ENCODE results near the gene MKI67. TPM values are rescaled to one million over a fixed set of nuclear protein-coding genes. Genes with fewer than 3 reads are reported as not detected.

MKI67 gene
- total RNA-seq, 2 donors from 2014 or later, result 74.8 to 90.5 TPM

DNA sequence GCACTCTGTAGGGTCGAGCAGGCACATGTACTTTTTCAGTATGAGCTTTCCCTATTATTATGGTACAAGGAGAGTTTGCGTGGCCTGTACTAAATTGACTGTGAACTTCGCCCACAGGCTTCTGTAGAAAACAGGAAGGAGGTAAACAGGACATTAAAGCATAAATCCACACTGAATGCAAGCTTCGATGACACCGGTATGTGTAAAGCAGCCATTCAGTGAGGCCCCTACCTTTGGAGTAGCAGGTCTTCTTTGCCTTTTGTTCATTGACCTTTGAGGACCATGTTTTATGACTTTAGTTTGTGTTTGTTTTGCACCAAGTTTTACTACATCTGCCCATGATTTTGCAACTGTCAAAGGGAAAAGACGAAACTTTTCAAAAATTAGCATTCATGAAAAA, 14.5 kb downstream of the MKI67 start:
- Histone ChIP-seq H3K27ac (ENCODE audit: low read depth, low read length) (no peak overlapping the region), H3K9ac (ENCODE audit: extremely low read depth, low read length, poor library complexity, severe bottlenecking) (no peak overlapping the region), H3K4me3 (ENCODE audit: low read length) (no peak overlapping the region), H3K36me3 (ENCODE audit: control insufficient read depth, insufficient read depth, low read length) (peaks cover 97% of the 10 kb centered on the region), H3K4me1 (ENCODE audit: control insufficient read depth, insufficient read depth, low read length) (no peaks in the 10 kb centered on the region), H3K9me3 (ENCODE audit: control insufficient read depth, low read length) (no peaks in the 10 kb centered on the region), H3K27me3 (ENCODE audit: control insufficient read depth, insufficient read depth, low read length, poor library complexity, severe bottlenecking) (no peaks in the 10 kb centered on the region)
- TF ChIP-seq CTCF (conservative IDR thresholded peaks at IDR 0.05), result no peak
- H3K4me1 Mint-ChIP-seq, result no peaks in the 10 kb centered on the region
- WGBS, 2 experiments (ENCODE audit: insufficient coverage in 1 of 2, insufficient read length in 1 of 2), result 93 to 97% methylated on average over 4 to 6 of the region's 6 CpGs
- peaks cover 46% of the 10 kb centered on the region for H3K36me3 Mint-ChIP-seq (ENCODE audit: low read depth)
- H3K9me3 Mint-ChIP-seq, result no peaks in the 10 kb centered on the region
- H3K27me3 Mint-ChIP-seq (ENCODE audit: insufficient read depth), result no peaks in the 10 kb centered on the region
- H3K4me3 Mint-ChIP-seq, result no peak overlapping the region
- H3K27ac Mint-ChIP-seq, result no peak overlapping the region
- DNase-seq, result no peak

DNA sequence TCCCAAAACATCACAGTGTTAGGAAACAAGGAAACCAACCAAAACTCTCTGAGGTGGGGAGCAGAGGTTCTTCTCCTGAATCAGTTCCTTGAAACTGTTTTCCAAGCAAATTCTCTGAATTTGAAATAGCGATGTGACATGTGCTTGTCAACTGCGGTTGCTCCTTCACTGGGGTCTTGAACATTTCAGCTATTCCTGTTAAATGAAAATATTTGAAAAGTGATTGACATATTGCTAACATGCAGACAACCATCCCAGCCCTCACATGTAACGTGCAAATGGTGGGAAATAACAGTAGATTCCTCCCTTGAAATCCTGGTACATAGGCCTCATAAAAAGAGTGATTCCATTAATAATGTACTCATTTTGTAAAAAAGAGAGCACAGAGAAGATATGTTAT, 15.9 kb downstream of the MKI67 start:
- H3K4me1 Mint-ChIP-seq, result no peaks in the 10 kb centered on the region
- H3K4me3 ChIP-seq (ENCODE audit: low read length), result no peak overlapping the region
- H3K27me3 ChIP-seq (ENCODE audit: control insufficient read depth, insufficient read depth, low read length, poor library complexity, severe bottlenecking), result no peaks in the 10 kb centered on the region
- peaks cover 98% of the 10 kb centered on the region for H3K36me3 ChIP-seq (ENCODE audit: control insufficient read depth, insufficient read depth, low read length)
- H3K4me3 Mint-ChIP-seq, result no peak overlapping the region
- no peaks in the 10 kb centered on the region for H3K27me3 Mint-ChIP-seq (ENCODE audit: insufficient read depth)
- no peaks in the 10 kb centered on the region for H3K9me3 Mint-ChIP-seq
- no peak for TF ChIP-seq CTCF (conservative IDR thresholded peaks at IDR 0.05)
- no peak overlapping the region for H3K27ac Mint-ChIP-seq
- no peak overlapping the region for H3K27ac ChIP-seq (ENCODE audit: low read depth, low read length)
- H3K4me1 ChIP-seq (ENCODE audit: control insufficient read depth, insufficient read depth, low read length), result no peaks in the 10 kb centered on the region
- H3K36me3 Mint-ChIP-seq (ENCODE audit: low read depth), result peaks cover 35% of the 10 kb centered on the region
- H3K9ac ChIP-seq (ENCODE audit: extremely low read depth, low read length, poor library complexity, severe bottlenecking), result no peak overlapping the region
- no peaks in the 10 kb centered on the region for H3K9me3 ChIP-seq (ENCODE audit: control insufficient read depth, low read length)
- no peak for DNase-seq
- 99 to 100% methylated on average over 1 to 3 of the region's 3 CpGs for WGBS, 2 experiments (ENCODE audit: insufficient coverage in 1 of 2, insufficient read length in 1 of 2)

- Mint-ChIP-seq H3K27ac (no peak overlapping the region), H3K27me3 (ENCODE audit: insufficient read depth) (no peaks in the 10 kb centered on the region), H3K9me3 (no peaks in the 10 kb centered on the region), H3K4me3 (no peak overlapping the region), H3K4me1 (no peaks in the 10 kb centered on the region), H3K36me3 (ENCODE audit: low read depth) (peaks cover 34% of the 10 kb centered on the region)
- no peaks in the 10 kb centered on the region for H3K9me3 ChIP-seq (ENCODE audit: control insufficient read depth, low read length)
- TF ChIP-seq CTCF (conservative IDR thresholded peaks at IDR 0.05), result no peak
- 93 to 98% methylated on average over 3 to 4 of the region's 4 CpGs for WGBS, 2 experiments (ENCODE audit: insufficient coverage in 1 of 2, insufficient read length in 1 of 2)
- no peaks in the 10 kb centered on the region for H3K27me3 ChIP-seq (ENCODE audit: control insufficient read depth, insufficient read depth, low read length, poor library complexity, severe bottlenecking)
- no peak overlapping the region for H3K27ac ChIP-seq (ENCODE audit: low read depth, low read length)
- H3K9ac ChIP-seq (ENCODE audit: extremely low read depth, low read length, poor library complexity, severe bottlenecking), result no peak overlapping the region
- no peak for DNase-seq
- H3K4me1 ChIP-seq (ENCODE audit: control insufficient read depth, insufficient read depth, low read length), result no peaks in the 10 kb centered on the region
- peaks cover 98% of the 10 kb centered on the region for H3K36me3 ChIP-seq (ENCODE audit: control insufficient read depth, insufficient read depth, low read length)
- H3K4me3 ChIP-seq (ENCODE audit: low read length), result no peak overlapping the region
Observed at GRCh38 chr10:128109707-128110106, 16.5 kb downstream of the MKI67 start.

Data from endodermal cell (in vitro differentiated cells).